ENCODE results near the gene SIK3.

- no peak for TF ChIP-seq CTCF (IDR thresholded peaks at IDR 0.05; ENCODE audit: borderline replicate concordance, extremely low read depth, low read length, poor library complexity, severe bottlenecking)
- no peak for TF ChIP-seq EZH2 (IDR thresholded peaks at IDR 0.05; ENCODE audit: borderline replicate concordance, low read depth, low read length, severe bottlenecking)
Observed at GRCh38 chr11:117092951-117093590, 5.2 kb downstream of the SIK3 start.
